AG09319 (cell line): ENCODE data around the gene LGALSL.

ENCODE experiments used
- DNase-seq: peaks from one replicate; pipeline ENCODE4 v3.0.0-alpha.2; 2010; ENCODE audit warnings: low read depth; ENCODE audit errors: extremely low read depth
- CTCF ChIP-seq: IDR thresholded peaks from 2 replicates; pipeline ENCODE4 v1.5.1; 2011; ENCODE audit warnings: low read depth, mild to moderate bottlenecking, inconsistent platforms, low read length, moderate library complexity

The LGALSL gene

GRCh38 chr2:64463781-64464180 lies 9.8 kb downstream of the LGALSL start:
- TF ChIP-seq CTCF: no peak
- no peak for DNase-seq

GRCh38 chr2:64466478-64467085 lies 12.6 kb downstream of the LGALSL start:
- no peak for DNase-seq

GRCh38 chr2:64467096-64467843 lies 13.3 kb downstream of the LGALSL start:
- no peak for DNase-seq
- no peak for TF ChIP-seq CTCF

More at GRCh38 chr2:64466478-64467085, 12.6 kb downstream of the LGALSL start:
- TF ChIP-seq CTCF: no peak

DNA sequence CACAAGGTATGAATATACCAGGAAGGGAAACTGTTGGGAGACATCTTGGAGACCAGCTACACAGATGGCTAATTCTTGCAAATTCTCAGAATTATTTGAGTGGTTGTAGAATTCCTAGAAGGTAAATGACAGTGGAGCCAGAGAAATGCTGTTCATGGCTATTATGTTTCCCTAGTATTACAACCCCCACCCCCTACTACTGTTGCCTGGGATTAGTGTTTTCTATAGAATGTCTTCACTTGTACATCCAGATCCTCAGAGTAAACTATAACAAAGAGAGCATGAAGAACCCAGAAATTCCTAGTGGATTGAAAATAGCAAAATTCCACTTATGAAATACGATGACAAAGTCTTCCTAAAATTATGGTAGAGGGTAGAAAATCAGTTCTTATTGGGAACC lies 15.3 kb downstream of the LGALSL start:
- no peak for DNase-seq
- TF ChIP-seq CTCF: no peak

GRCh38 chr2:64470071-64470470 lies 16.1 kb downstream of the LGALSL start:
- TF ChIP-seq CTCF: no peak
- DNase-seq: no peak

GRCh38 chr2:64470766-64471295 lies 16.9 kb downstream of the LGALSL start:
- TF ChIP-seq CTCF: no peak
- no peak for DNase-seq

DNA sequence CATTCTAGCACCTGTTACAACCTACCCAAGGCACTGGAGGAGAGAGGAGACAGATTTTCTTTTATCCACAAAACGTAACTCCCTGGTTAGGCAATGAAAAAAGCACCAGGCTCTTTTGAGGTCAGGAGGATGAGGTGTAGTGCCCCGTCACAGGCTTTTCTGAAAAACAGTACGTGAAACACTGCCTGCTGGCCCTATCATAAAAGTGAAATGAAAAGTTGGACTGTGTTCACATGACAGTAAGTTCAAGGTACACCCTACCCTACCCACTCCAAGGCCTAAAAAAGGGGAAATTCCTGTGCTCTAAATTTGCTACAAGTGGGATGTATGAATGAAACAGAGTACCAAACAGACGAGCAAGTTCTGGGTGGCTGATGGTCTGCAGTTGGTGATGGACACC lies 17.6 kb downstream of the LGALSL start:
- TF ChIP-seq CTCF: no peak
- no peak for DNase-seq
